NCI-H460 (cell line): ENCODE results near the gene EPB41L2. TPM values are rescaled to one million over a fixed set of nuclear protein-coding genes. Genes with fewer than 3 reads are reported as not detected.
"Not testable (repeated sequence)": the region's sequence is repeated elsewhere in the genome, so short reads cannot be mapped to it uniquely, and the experiment has no call there.

Experiments used
- DNase-seq: peaks from one replicate; pipeline ENCODE4 v3.0.0-alpha.2; 2016; ENCODE audit warnings: low read depth; ENCODE audit errors: extremely low read depth
- polyA plus RNA-seq: library from polyadenylated mRNA; depleted of rRNA; stranded (reverse); fragments of >200 nt; gene quantifications from 2 replicates; pipeline ENCODE4 v1.2.3, GENCODE V29; 2014; cell fraction: nucleus; rRNA removed
- total RNA-seq: library from RNA; depleted of rRNA; stranded (reverse); fragments of >200 nt; shearing (Covaris generic); gene quantifications from 2 replicates; pipeline ENCODE4 v1.2.3, GENCODE V29; 2014; rRNA removed

The EPB41L2 gene
- 4.7 and 7.3 TPM in 2 replicates for total RNA-seq
- 7.7 and 9.3 TPM in 2 replicates for polyA plus RNA-seq

GRCh38 chr6:131063028-131063763, at the start of gene EPB41L2:
TSS of gene EPB41L2 (minus strand) at chr6:131063245. CDS start at chr6:130956485, 106,760 bp downstream.
- DNase-seq = peak; percentile 58

GRCh38 chr6:131112249-131112648, 49.2 kb upstream of the EPB41L2 start:
- DNase-seq = no peak

DNA sequence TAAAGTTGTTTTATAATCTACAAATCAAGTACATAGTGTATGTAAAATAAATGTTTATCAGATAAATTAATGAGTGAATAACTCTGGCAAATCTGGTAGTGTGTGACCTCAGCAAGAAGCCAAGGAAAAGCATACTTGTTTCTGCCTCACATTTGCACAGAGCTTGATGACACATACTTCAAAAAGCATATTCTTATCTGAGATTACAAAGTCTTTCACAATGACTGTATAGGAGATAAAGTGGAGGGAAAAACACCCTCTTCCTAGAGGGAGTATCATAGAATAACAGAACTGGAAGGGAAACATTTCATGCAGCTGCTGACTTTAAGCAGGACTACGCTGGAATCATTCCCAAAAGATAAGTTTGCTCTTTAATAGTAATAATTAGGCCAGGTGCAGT, 44.1 kb upstream of the EPB41L2 start:
- DNase-seq = no peak

DNA sequence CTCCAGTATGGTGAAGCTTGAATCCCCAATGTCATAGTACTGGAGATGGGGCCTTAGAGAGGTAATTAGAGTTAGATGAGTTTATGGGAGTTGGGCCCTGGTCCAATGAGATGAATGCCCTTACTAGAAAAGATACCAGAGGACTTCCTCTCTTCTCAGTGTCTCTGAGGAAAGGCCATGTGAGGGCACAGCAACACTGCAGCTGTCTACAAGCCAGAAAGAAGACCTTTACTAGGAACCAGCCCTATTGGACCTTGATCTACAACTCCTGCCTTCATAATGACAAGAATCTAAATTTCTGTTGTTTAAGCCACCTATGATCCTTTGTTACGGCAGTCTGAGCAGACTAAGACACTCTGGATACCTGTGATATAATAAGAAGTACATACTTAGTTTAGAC, 40.9 kb upstream of the EPB41L2 start:
- no peak for DNase-seq

GRCh38 chr6:131103296-131103695, 40.3 kb upstream of the EPB41L2 start:
- no peak for DNase-seq

DNA sequence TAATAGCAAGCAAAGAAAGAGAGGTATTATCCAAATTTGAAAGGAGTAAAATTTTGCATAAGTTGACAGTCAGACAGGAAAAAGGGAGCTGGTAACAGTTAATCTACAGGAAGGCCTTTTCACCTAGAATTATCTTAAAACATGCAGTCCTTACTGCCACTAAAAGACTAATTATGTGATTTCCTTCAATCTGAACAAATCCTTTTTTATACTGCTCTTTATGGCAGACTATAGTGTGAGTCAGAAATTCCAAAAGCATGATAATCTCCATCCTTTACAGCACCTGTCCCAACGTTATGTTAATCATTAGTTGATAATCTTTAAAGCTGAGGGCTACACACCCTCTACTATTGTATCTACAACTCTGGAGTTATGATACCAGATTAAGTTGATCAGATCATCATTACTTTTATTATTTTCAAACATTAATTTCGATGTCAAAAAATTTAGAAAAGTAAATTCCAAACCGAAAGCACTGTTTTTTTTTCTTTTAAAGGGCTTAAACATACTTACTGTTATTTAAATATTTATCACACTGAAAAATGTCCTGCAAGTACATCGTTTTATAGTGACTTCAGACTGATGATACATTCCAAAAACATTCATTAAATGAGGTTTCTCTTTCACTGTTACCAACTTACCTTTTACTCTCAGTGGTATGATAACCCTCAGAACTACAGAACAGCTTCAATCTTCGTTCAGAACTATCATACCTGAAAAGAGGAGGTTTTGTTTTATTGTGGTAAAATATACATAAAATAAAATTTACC, 39.1 kb upstream of the EPB41L2 start:
- no peak for DNase-seq

GRCh38 chr6:131096786-131097185, 33.7 kb upstream of the EPB41L2 start:
- no peak for DNase-seq

GRCh38 chr6:131093334-131093733, 30.3 kb upstream of the EPB41L2 start:
- DNase-seq = no peak

- DNase-seq = not testable (repeated sequence)
Measured at GRCh38 chr6:131091944-131092343, 28.9 kb upstream of the EPB41L2 start.

DNA sequence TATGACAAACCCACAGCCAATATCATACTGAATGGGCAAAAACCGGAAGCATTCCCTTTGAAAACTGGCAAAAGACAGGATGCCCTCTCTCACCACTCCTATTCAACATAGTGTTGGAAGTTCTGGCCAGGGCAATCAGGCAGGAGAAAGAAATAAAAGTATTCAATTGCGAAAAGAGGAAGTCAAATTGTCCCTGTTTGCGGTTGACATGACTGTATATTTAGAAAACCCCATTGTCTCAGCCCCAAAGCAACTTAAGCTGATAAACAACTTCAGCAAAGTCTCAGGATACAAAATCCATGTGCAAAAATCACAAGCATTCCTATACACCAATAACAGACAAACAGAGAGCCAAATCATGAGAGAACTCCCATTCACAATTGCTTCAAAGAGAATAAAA, 27.3 kb upstream of the EPB41L2 start:
- DNase-seq = not testable (repeated sequence)

- no peak for DNase-seq
Measured at GRCh38 chr6:131084982-131085381, 21.9 kb upstream of the EPB41L2 start.

DNA sequence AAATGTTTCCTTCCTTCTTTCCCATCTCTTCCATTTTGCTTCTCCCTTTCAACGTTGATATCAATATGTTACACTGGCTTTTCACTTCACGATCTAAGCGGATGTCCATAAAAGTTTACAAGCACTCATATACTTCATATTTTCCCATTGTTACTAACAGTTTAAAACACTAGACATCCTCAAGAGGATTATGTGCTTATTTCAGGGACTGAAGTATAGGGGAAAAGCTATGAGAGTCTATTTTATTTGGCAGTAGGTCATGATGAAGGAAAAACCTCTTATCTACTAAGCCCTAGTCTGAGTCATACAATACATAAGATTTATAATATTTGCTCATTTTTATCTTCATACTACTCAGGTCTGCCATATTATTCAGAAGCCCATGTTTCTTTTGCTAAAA, 20.6 kb upstream of the EPB41L2 start:
- DNase-seq = no peak

- DNase-seq = no peak
Measured at GRCh38 chr6:131082335-131082734, 19.3 kb upstream of the EPB41L2 start.

- DNase-seq = no peak
Measured at GRCh38 chr6:131080084-131080483, 17.0 kb upstream of the EPB41L2 start.

GRCh38 chr6:131073577-131073976, 10.5 kb upstream of the EPB41L2 start:
- no peak for DNase-seq

GRCh38 chr6:131070061-131070460, 7.0 kb upstream of the EPB41L2 start:
- no peak for DNase-seq

DNA sequence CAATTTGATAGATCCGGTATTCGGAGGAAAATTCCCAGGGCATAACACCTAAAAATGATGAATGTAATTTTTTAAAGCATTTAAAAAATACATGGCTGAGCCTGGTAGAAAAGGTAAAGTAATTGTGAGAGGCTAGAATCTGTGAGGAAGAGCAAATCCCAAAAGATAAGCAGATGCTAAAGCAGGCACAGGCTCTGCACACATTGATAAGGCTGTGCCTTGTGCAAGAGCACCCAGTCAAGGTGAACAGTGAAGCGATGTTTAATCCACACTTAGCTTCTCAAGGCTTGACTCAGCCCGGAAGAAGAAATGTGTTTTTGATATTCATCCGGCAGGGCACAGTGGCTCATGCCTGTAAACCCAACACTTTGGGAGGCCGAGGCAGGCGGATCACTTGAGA, 5.1 kb upstream of the EPB41L2 start:
- no peak for DNase-seq

DNA sequence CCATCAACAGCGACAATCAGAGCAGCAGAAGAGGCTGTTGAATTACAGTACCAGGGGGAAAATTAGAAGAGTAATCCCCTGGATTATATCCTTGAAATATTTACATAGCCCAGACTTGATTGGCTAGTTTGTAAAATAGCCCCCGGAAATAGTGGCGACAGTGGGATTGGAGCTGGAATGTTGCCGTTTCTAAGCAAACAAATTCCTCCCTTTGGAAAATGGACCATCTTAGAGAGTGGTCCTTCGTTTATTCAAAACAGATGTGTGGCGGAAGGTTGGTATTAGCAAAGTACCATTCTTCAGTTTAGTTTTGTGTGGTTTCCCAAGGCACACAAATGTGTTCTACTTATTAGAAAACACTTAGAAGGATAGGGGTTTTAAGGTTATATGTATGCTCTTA, 4.5 kb upstream of the EPB41L2 start:
- no peak for DNase-seq

GRCh38 chr6:131065824-131066171, 2.8 kb upstream of the EPB41L2 start:
- DNase-seq = no peak

DNA sequence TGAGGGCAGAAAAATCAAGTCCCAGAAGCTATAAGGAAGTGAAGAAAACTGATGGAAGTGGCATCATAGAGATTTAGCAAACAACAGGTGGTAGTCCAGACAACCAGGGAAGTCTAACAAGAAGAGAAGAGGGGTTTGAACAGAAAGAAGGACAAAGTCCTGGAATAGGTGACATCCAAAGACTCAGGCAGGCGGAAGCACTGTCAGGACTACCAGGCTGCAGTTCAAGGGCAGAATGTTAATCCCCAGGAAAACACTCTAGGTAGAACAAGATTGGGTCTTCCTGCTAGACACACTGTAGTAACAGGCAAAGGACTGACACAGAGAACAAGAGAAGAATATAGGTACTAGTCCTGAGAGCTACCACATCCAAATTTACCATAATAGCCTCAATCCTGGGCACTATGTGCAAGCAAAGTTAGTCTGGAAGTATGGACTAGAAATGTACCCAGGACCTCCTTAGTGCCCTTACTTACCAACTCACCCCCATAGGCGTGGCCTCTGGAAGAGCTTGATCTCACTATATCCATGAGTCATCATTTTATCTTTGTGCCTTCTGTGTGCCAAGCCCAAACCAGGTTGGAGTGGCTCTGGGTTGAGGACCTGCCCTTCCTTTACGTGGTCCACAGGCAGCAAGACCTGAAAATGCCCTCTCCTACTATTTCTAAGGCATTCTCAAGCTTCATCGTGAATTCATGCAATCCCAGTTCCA, 2.2 kb upstream of the EPB41L2 start:
- no peak for DNase-seq

DNA sequence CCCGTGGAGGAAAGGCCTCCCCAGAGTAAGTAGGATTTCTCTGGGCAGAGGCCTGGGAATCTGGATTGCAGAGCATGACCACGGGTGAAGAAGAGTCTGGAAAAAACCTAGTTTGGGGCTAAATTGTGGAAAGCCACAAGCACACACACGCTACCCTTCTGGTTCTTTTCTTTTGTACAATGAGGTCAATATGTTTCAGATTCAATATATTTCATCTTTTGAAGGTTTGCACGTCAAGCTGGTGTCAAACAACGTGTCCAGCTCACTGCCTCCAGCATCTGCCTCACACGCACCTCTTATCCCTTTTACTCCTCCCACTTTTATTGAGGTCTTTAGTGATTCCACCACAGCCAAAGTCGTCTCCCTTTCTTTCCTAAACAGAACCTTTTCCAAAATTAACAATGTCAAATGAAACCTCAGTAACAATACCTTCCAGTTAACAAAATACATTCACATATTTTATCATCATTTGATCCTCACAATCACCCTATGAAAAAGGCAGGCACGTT, 773 bp upstream of the EPB41L2 start:
- no peak for DNase-seq
